Measurements from ENCODE around the gene HEXD. TPM values are rescaled to one million over a fixed set of nuclear protein-coding genes. Genes with fewer than 3 reads are reported as not detected.

The HEXD gene
- total RNA-seq, 1 experiment from 2014 or later = 29.5 TPM

GRCh38 chr17:82435601-82436583, 17.7 kb downstream of the HEXD start:
- TF ChIP-seq CTCF (IDR thresholded peaks at IDR 0.05; ENCODE audit: insufficient read depth in 1 of 2, low read depth in 1 of 2, low read length in 1 of 2, severe bottlenecking in 1 of 2, unreplicated experiment in 1 of 2) = no peak
- POLR2A ChIA-PET = no interaction called here

GRCh38 chr17:82436601-82437324, 18.6 kb downstream of the HEXD start:
- intact Hi-C loops (cut with micrococcal nuclease; ENCODE audit: unreplicated experiment) = no loop called here
- H3K27ac Mint-ChIP-seq (ENCODE audit: unreplicated experiment) = no peak overlapping the region
- no peak for TF ChIP-seq CTCF (IDR thresholded peaks at IDR 0.05; ENCODE audit: insufficient read depth in 1 of 2, low read depth in 1 of 2, low read length in 1 of 2, severe bottlenecking in 1 of 2, unreplicated experiment in 1 of 2)
- Histone ChIP-seq H3K27me3 (replicated peaks; ENCODE audit: control insufficient read depth, insufficient read depth, low read length) (no peaks in the 10 kb centered on the region), H3K4me1 (no peaks in the 10 kb centered on the region), H3K36me3 (ENCODE audit: control insufficient read depth, insufficient read depth, low read length) (no peaks in the 10 kb centered on the region), H3K9me3 (no peaks in the 10 kb centered on the region), H3K4me3 (ENCODE audit: low read depth, low read length) (no peak overlapping the region)
- no peaks in the 10 kb centered on the region for H3K9me3 Mint-ChIP-seq (ENCODE audit: unreplicated experiment)
- peaks cover 28% of the 10 kb centered on the region for H3K36me3 Mint-ChIP-seq (ENCODE audit: insufficient read depth, unreplicated experiment)
- no peaks in the 10 kb centered on the region for H3K27me3 Mint-ChIP-seq (ENCODE audit: insufficient read depth, unreplicated experiment)
- BruUV-seq (replicated peaks) = no TSS peak
- POLR2A ChIA-PET = no interaction called here
- no peak overlapping the region for H3K4me3 Mint-ChIP-seq (ENCODE audit: unreplicated experiment)
- DNase-seq = no peak
- CTCF ChIA-PET = no interaction called here
- no peaks in the 10 kb centered on the region for H3K4me1 Mint-ChIP-seq (ENCODE audit: low read depth, unreplicated experiment)

More at GRCh38 chr17:82435601-82436583, 17.7 kb downstream of the HEXD start:
- no peaks in the 10 kb centered on the region for H3K27me3 Mint-ChIP-seq (ENCODE audit: insufficient read depth, unreplicated experiment)
- H3K4me3 ChIP-seq (ENCODE audit: low read depth, low read length) = no peak overlapping the region
- CTCF ChIA-PET = interaction anchor here (0.5 kb wide), 1 partner anchor 373 kb away, joined by 3 read pairs; no protein-coding TSS in a partner anchor
- no peak overlapping the region for H3K27ac Mint-ChIP-seq (ENCODE audit: unreplicated experiment)
- no peak overlapping the region for H3K4me3 Mint-ChIP-seq (ENCODE audit: unreplicated experiment)
- peaks cover 20% of the 10 kb centered on the region for H3K36me3 Mint-ChIP-seq (ENCODE audit: insufficient read depth, unreplicated experiment)
- intact Hi-C loops (cut with micrococcal nuclease; ENCODE audit: unreplicated experiment) = no loop called here
- H3K4me1 ChIP-seq = no peaks in the 10 kb centered on the region
- H3K4me1 Mint-ChIP-seq (ENCODE audit: low read depth, unreplicated experiment) = no peaks in the 10 kb centered on the region
- H3K9me3 ChIP-seq = no peaks in the 10 kb centered on the region
- no peaks in the 10 kb centered on the region for H3K36me3 ChIP-seq (ENCODE audit: control insufficient read depth, insufficient read depth, low read length)
- DNase-seq = no peak
- no peaks in the 10 kb centered on the region for H3K27me3 ChIP-seq (replicated peaks; ENCODE audit: control insufficient read depth, insufficient read depth, low read length)
- no TSS peak for BruUV-seq (replicated peaks)
- H3K9me3 Mint-ChIP-seq (ENCODE audit: unreplicated experiment) = no peaks in the 10 kb centered on the region

GRCh38 chr17:82437325-82437668, 19.1 kb downstream of the HEXD start:
- CTCF ChIA-PET = no interaction called here
- no peak for DNase-seq
- H3K9me3 ChIP-seq = no peaks in the 10 kb centered on the region
- TF ChIP-seq CTCF (IDR thresholded peaks at IDR 0.05; ENCODE audit: insufficient read depth in 1 of 2, low read depth in 1 of 2, low read length in 1 of 2, severe bottlenecking in 1 of 2, unreplicated experiment in 1 of 2) = no peak
- POLR2A ChIA-PET = no interaction called here
- intact Hi-C loops (cut with micrococcal nuclease; ENCODE audit: unreplicated experiment) = no loop called here
- no peaks in the 10 kb centered on the region; the same call in 1 of the 2 replicates for H3K36me3 ChIP-seq (ENCODE audit: control insufficient read depth, insufficient read depth, low read length)
- H3K36me3 Mint-ChIP-seq (ENCODE audit: insufficient read depth, unreplicated experiment) = peaks cover 33% of the 10 kb centered on the region
- H3K4me3 Mint-ChIP-seq (ENCODE audit: unreplicated experiment) = no peak overlapping the region
- no peaks in the 10 kb centered on the region for H3K4me1 ChIP-seq
- H3K27me3 ChIP-seq (replicated peaks; ENCODE audit: control insufficient read depth, insufficient read depth, low read length) = no peaks in the 10 kb centered on the region
- no peak overlapping the region for H3K27ac Mint-ChIP-seq (ENCODE audit: unreplicated experiment)
- no peaks in the 10 kb centered on the region for H3K27me3 Mint-ChIP-seq (ENCODE audit: insufficient read depth, unreplicated experiment)
- H3K4me1 Mint-ChIP-seq (ENCODE audit: low read depth, unreplicated experiment) = no peaks in the 10 kb centered on the region
- no peak overlapping the region for H3K4me3 ChIP-seq (ENCODE audit: low read depth, low read length)
- no peaks in the 10 kb centered on the region for H3K9me3 Mint-ChIP-seq (ENCODE audit: unreplicated experiment)
- BruUV-seq (replicated peaks) = no TSS peak
